ENCODE results near the gene NAB2.

NAB2 gene

DNA sequence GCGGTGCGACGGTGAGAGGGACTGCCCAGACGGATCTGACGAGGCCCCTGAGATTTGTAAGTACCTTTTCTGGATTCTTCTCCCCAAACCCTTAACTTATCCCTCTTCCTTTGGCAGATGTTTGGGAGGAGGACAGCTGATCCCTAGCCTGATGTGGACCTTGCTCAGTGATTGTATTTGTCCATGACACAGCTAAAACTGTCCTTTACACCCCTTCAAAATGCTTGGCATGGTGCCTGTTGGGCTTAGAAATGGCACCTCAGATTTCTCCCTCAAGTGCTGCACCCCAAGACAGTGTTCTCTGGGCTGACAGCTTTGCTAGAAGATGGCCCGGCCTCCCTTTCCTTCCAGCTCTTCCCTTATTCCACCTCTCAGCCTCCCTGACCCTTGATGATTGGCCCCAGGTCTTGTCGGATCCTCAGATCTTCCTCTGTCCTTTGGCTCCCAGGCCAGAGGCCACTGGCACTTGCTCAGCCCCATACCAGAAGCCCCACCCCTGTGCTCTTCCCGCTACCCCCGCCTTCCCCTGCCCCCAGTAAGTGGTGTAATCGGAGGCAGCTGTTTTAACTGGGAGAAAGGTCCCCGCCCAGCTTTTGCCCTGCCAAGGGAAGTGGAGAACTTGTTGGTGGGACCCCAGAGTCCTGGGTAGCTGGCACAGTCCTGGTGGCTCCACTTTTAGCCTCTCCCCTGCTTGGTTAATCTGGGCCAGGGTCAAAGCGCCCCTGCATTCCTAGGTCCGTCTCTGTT lies 49.8 kb downstream of the NAB2 start:
- DNase-seq: no peak

DNA sequence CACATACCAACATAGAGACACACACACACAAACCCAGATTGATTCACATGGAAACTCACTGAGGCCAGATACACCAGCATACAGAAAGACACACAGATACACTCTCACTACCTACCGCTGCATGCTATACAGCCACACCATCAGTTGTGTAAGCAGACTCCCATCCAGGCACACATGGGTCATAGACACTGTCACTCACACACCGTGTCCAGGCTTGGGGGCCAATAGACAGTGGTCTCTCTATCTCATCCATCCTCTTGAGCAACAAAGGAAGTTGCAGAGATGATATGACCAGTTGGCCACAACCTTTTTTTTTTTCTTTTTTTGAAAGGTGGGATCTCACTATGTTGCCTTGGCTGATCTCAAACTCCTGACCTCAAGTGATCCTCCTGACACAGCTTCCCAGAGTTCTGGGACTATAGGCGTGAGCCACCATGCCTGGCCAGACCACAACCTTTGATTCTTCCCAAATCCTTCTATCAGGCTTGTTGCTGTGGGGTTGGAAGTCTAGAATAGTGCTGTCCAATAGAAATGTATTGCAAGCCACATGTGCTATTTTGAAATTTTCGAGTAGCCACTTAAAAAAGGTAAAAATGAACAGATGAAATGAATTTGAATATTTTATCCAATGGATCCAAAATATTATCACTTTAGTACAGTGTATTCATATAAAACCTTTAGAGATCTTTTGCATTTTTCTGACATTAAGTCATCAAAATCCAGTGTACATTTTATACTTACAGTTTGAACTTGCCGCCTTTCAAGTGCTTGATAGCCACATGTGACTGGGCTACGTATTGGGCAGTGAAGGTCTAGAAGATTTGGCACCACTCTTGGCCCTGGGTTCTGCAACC lies 51.1 kb downstream of the NAB2 start:
- DNase-seq: no peak

DNA sequence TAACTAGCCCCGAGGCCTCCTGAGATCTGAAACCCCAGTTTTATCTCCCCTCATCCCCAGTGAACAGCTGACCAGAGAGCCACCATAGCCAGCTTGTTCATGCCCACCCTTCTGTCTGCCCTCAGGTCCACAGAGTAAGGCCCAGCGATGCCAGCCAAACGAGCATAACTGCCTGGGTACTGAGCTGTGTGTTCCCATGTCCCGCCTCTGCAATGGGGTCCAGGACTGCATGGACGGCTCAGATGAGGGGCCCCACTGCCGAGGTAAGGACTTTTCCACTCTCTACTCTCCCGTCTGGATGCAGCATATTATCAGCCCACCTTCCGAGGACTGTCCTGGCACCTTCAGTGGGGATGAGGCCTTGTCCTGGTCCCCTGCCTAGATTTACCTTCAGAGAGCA lies 52.3 kb downstream of the NAB2 start:
- DNase-seq: no peak

DNA sequence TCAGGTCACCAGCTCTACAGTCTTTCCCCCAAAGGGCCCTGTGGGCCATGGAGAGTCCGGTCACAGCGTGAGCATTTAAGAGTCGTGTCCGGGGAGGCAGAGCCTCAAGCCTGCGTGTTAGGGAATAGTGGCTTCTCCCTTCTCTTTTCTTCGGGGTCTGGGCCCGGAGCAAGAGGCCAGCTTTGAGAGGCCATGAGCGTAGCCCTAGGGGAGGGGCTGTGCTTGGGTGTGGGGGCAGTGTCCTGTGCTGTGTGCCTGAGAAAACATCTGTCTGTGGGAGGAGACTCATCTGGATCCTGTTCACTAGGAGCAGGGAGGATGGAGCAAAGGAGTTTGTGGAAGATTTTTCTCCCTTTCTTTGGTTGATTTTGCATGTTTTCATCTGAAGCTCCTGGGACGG lies 53.2 kb downstream of the NAB2 start:
- DNase-seq: no peak

DNA sequence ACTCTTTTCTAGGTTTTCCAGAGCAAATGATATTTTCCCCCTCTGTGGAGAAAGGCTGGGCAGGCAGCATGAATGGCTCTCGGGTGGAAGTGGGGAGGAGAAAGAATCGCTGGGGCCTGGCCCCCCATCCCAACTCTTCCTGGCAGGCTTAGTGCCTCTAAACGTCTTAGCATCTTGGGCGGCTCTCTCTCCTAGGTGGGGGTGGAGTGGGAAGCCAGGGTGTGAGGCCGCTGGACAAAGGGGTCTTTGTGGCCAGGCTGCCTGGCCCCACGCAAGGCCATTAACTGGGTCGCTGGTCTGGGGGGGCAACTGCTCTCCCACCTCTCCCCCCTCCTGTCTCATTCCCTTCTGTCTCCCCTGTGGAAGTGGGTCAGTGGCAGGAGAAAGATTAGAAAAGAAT lies 53.8 kb downstream of the NAB2 start:
- DNase-seq: no peak

DNA sequence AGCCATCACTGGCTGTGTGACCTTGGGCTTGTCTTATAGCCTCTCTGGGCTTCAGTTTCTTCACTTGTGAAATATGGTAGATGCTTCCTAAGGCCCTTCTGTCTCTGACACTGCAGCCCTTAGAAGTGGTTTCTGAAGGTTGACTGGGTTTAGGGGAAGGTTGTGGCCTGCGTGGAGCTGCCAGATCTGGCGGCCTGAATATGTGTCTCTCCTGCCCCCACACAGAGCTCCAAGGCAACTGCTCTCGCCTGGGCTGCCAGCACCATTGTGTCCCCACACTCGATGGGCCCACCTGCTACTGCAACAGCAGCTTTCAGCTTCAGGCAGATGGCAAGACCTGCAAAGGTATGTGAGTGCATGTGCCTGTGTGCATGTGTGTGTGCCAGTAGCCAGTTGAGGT lies 54.5 kb downstream of the NAB2 start:
- no peak for DNase-seq

All from NCI-H2107 (cell line).